NCI-H524 (cell line): ENCODE results near the gene SELL.
"Not testable (repeated sequence)": the region's sequence is repeated elsewhere in the genome, so short reads cannot be mapped to it uniquely, and the experiment has no call there.

Source experiments
- DNase-seq, 2 experiments: peaks; one replicate each; lab custom pipeline; 2025; lab: John Stamatoyannopoulos, UW

Gene SELL

DNA sequence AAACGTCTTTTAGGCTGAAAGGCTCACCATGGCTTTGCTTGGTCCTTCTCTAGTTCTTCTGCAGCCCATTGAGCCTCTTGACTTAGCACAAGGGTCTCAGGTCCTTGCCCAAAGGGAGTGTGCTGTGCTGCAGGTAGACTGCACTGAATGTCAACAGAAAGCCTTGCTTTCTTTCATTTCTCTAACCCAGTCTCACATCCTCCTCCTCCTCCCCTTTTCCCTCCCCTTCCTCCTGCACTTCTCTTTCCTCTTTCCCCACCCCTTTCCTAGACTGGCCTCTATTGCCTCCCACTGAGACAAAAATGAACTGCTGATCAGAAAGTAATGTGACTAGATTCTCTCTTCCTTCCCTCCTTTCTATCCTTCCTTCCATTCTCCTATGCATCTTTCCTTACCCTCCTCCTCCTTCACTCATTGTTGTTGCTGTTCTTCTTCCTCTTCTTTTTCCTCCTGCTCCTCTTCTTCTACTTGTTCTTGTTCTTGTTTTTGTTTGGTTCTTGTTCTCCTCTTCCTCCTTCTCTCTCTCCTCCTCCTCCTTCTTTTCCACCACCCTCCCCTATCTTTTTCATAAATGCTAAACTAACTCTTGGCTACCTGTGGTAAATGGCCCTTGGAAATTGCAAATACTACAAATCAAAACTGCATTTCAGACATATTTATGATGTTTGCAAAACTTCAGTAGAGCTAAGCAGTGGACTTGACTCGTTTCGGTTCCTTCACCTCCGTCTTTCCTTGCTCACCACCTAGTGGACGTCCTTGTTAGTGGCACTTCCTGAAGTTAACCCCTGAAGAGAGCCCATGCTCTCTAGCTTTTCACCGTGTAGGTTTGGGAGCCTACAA, at the start of gene SELL:
Gene SELL, minus strand, starts transcription at position 152 of the 840 bp plus-strand sequence. Its CDS starts 122 bp downstream, at position 30.
- DNase-seq, result peak; percentile 58 to 73

DNA sequence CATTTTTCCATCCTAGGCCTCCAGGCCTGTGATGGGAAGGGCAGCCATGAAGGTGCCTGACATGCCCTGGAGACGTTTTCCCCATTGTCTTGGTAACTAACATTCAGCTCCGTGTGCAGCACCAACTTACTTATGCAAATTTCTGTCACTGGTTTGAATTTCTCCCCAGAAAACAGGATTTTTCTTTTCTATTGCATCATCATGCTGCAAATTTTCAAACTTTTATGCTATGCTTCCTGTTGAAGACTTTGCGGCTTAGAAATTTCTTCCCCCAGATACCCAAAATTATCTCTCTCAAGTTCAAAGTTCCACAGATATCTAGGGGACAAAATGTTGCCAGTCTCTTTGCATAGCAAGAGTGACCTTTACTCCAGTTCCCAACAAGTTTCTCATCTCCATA, 47.6 kb upstream of the SELL start:
- no peak for DNase-seq

DNA sequence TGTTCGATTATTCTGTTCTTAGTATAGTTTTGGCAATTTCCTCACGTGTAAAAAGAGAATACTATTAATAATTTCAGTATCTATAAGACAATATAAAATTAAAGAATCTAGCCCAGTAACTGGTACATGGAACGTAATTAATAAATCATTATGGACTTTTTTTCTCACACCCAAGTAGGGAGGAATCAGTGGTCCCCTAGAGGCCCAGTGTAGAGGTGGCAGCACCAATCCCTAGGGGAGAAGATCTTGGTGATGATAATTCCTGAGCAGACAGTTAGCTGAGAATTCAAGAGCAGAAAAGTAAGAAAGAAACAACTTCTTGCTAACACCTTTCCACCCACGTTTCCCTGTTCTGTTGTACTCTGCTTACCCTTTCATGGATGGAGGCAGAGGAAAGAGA, 42.1 kb upstream of the SELL start:
- no peak for DNase-seq

DNA sequence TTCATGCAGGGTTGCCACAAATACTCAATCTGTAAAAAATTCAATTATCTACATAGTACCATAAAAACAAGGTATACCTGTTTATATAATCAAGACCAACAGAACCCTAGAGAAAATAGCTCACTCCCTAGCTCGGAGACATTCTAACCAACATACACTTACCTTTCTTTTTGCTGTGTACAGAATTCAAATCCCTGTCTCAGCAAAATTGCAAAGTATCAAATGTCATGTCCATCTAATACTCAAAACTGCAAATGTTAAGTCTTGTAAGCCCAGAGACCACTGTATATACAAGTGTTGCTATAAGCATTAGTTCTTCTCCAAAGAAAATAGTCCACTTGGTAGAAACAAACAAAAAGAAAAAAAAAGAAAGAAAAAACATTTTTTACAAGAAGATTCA, 38.6 kb upstream of the SELL start:
- DNase-seq, result no peak

DNA sequence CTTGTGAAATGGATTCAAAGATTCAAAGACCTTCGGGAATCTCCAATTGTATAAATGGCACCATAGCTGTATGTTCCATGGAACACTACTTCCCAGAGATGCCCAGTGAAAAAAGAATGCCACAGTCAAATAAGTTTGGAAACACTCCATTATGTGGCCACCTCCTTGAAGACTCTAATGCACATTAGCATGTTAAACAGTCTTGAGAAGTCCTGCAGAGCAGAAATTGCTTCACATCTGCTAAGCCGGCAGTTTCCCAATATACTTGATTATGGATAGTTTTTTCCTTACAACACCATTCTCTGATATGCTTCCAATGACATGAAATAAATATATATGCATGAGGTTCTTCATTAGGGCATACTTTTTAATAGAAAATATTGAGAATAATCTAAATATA, 35.1 kb upstream of the SELL start:
- DNase-seq, result no peak

DNA sequence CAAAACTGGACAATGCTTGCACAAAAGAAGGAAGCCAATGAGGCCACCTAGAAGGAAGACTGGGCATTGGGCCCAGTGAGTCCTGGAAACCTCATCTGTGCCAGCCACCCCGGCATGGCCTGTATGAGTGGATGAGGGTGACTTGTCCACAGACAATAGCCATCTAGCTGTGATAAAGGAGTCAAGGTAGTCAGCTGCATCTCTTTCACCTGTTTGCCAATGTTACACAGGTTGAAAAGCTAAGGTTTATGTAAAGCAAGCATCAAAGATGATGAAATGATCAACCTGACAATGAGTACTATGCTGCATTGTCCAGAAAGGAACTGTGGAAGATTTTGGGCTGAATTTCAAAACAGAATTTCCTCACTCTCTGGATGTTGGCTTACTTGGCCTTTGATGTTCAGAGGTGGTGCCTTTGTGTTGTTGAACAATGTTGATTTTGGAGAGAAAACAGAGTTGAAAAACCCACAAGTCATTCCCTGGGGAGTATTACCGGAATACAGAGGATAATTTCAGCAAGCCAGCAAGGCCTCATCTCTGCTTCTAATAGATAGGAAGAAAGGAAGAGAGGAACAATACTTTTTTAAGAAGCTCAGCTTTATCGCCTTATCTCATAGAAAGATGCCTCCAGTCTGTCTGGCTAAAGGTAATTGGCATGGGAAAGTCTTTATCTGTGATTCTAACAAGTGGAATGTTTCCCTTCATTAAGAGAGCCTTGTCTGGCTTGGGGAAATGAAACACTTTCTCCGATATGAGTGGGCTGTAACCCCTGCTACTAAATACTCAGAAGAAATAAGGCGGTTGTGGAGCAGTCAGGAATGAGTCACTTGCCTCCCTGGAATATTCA, 33.8 kb upstream of the SELL start:
- DNase-seq, result no peak

DNA sequence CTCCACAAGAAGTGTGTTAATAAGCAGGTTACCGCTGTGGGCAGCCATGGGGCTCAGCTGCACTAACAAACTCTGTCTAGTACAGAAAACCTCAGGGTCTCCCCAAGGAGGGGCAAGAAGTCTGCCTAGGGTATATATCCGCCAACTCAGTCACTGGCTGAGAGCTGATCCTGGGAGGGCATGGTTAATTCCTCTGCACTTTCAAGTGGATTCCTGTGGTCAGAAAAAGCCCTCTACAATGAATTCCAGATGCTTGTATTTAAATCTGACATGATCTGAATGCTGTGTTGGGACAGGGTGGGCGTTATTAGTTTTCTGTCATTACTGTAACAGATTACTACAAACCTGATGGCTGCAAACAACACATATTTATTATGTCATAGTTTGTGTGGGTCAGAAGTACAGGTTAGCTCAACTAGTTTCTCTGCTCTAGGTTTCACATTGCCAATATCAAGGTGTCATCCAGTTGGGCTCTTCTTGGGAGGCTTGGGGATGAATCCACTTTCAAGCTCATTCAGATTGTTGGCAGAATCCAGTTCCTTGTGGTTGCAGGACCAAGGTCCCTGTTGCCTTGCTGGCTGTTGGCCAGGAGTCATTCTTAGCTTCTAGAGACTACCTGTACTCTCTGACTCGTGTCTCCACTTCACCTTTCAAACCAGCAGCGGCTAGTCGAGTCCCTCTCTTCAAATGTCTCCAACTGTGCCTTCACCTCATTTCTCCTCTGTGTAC, 30.4 kb upstream of the SELL start:
- no peak for DNase-seq

DNA sequence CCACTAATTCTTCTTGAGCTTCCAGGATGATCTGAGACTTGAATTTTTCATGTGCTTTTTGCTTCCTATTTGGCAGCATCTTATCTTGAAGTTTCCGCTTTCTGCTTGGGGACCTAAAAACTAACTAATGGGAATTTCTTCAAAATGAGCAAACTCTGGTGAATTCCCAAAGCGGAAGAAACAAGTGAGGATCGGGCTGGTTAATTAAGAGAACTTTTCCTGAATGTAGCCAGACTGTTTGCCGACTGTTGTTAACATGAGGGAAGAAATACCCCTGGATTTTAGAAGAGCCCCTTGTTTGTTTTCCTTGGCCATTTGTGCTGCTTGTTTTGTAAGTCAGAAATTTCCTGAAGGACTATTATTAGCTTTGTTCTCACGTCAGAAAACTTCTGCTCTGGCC, 28.6 kb upstream of the SELL start:
- no peak for DNase-seq

DNA sequence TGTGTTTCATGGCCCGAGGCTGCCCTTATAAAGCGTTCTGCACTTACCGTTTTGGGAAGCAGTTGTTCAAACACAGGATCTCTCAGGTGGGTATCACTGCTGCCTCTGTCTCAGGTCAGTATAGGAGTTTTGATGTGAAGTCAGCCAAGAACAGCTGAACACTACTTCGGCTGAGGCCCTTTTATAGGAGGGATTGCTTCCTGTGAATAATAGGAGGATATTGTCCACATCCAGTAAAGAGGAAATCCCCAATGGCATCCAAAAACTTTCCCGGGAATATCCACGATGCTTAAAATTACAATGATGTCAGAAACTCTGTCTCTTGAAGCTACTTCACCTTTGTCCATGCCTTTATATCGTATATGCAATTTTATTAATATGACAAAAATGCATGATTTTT, 22.5 kb upstream of the SELL start, which contains the start of gene SELE:
Gene SELE, minus strand, starts transcription at position 156 of the 400 bp plus-strand sequence. CDS start 467 bp downstream, outside the sequence.
- no peak for DNase-seq

DNA sequence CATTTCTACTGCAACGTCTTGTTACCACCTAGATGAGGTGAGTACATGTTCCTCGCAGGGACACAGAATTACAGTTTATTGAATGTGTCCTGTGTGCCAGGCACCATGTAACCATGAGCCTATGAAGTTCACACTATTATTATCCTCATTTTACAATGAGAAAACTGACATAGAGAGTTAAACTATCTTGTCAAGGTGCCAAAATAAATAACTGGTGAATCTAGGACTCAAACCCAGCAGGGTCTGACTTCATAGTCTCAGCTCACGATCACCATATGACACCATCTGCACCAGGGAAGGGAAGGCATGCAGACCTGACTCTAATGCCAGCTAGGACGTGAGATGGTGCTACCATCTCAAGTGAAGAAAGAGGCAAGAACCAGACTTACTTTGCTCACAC, 20.0 kb upstream of the SELL start:
- no peak for DNase-seq

DNA sequence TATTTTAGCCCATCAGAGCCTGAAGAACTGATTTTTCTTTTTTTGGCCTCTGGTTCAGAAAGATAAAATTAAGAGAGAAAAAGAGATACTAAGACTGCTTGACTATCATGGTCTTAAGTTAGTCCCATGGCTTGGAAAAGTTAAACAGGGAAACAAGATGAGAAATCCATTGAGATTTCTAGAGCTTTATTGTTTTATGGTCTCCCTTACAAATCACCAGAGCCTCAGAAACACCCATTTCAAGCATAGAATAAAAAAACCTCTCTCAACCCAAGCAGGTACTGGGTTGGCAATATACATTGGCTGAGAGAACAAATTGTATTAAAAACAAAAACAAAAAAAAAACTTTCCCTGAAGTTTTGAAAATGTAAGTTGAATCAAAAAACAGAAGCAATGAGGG, 18.6 kb upstream of the SELL start:
- no peak for DNase-seq

DNA sequence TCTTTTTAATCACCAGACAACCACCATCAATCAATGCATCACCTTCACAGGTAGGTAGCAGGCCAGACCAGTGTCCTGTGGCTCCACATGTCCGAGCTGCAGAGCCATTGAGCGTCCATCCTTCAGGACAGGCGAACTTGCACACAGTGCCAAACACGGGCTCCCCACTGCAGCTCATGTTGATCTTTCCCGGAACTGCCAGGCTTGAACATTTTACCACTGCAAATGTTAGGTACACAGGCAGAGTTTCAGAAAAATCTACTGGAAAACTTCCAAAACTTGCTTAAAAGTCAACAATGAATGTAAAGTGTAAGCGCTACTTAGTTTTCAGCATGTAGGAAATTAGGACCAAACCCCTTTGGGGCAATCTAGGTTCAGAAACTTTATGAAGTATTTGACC, 15.9 kb upstream of the SELL start:
- DNase-seq, result no peak

DNA sequence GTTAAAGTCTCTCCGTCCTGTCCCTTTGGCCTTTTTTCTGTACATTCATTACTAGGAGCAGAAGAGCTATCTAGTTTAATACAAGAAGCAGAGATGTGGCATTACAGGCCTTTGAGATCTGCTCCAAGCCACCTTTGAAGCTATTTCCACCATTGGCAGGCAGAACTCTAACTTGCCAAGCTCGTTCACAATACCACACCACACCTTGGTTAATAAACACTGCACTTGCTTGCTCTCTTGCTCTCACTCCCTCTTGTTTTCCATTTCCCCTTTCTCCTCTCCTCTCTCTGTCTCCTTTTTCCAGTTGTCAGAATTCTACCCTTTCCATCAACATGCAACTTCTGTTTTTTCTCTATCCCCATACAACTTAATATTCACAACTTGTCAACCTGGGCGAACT, 15.4 kb upstream of the SELL start:
- no peak for DNase-seq

DNA sequence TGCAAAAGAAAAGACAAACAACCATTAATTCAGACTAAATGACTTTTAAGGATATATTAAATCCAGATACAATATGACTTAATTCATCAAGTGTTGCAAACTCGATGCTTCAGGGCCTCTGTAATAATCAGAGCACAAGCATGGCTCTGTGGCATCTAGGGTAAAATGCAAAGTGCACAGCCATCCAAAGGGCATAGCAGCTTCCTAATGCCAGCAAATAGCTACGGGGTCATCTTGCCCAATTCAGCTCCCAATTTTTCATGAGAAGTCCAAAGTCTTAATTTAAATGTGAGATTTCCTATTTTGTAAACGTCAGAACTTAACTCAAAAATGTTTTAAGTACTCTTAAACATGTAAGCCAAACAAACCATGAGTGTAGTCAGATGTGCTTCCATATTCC, 14.5 kb upstream of the SELL start:
- DNase-seq, result no peak

DNA sequence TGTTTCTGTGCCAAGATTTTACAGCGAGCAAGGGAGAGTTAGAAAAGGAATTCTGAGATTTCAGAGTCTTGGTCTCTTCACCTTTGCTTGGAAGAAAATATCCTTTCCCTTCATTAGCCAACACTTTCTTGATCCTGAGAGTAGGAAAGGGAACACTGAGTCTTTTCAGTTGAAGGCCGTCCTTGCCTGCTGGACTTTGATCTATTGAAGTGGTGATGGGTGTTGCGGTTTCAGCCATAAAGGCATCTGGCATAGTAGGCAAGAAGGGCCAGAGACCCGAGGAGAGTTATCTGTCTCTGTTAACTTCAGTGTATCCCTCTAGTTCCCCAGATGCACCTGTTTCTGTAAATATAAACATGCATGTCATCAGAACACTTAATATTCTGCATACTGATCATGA, 12.7 kb upstream of the SELL start:
- no peak for DNase-seq

DNA sequence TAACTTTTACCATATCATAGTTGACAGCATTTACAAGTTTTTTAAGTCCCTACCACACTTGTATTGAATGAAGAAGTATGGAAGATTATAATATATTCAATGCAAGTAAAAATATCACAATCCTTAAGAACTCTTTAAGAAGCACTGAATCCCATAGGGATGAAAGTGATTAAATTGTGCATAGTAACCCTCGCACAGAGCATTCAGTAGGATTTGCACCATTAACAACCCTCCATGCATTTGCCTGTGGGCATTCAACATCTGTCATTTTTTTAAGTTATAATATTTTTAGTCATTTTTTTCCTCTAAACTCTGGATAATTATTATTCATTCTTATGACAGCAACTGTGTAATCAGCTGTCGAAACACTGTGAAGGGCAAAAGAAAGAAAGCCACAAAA, 12.3 kb upstream of the SELL start:
- no peak for DNase-seq

DNA sequence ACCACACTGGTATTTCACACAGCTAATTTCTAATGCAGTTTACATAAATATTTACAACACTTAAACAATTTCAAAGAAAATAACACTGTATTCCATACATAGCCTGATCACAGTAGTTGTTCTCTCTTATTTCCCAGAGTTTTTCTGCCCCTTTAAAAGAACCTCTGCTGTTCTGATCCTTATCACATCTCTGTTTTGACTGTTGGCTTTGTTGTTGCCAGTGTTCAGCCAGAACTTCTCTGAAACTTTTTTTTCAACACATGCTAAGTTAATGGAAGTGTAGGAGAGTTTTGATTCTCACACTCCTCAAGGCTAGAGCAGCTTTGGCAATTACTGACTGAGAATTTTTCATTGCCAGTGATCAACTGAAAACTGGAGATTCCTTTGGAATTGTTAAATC, 11.4 kb upstream of the SELL start:
- no peak for DNase-seq

DNA sequence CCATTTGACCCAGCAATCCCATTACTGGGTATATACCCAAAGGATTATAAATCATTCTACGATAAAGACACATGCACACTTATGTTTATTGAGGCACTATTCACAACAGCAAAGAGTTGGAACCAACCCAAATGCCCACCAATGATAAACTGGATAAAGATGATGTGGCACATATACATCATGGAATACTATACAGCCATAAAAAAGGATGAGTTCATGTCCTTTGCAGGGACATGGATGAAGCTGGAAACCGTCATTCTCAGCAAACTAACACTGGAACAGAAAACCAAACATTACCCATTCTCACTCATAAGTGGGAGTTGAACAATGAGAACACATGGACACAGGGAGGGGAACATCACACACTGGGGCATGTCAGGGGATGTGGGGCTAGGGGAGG, 3.7 kb upstream of the SELL start:
- not testable (repeated sequence) for DNase-seq

DNA sequence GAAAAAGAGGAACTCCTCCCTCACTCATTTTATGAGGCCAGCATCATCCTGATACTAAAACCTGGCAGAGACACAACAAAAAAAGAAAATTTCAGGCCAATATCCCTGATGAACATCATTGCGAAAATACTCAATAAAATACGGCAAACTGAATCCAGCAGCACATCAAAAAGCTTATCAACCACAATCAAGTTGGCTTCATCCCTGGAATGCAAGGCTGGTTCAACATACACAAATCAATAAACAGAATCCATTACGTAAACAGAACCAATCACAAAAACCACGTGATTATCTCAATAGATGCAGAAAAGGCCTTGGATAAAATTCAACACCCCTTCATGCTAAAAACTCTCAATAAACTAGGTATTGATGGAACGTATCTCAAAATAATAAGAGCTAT, 1.7 kb upstream of the SELL start:
- DNase-seq, result not testable (repeated sequence)

DNA sequence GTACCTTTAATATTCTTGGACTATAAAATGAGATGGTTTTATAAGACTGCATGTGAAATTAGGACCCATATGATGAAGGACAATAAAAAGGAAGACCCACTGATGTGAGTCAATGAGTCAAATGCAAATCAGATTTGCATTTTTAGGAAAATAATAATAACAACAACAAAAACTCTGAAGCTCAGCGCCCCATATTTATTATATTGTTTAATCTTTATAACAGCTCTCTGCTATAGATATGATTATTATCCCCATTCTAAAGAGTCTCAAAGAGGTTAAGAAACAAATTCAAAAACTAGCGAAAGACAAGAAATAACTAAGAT, 850 bp upstream of the SELL start:
- no peak for DNase-seq

DNA sequence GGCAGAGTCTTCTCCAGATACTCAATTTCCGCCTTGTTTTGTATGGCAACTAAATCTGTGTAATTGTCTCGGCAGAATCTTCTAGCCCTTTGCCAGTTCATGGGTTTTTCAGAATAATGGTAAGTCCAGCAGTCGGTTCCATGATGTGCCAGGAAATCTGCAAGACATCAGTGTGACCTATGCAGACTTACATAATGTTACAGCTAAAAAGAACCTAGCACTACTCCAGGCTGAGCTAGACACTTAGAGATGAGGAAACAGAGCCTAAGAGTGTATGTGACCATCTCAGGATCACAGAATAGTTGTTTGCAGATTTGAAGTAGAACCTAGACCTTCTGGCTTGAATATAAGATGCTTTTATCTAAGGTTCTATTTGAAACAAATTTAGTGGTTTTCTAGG, 2.8 kb downstream of the SELL start:
- no peak for DNase-seq

DNA sequence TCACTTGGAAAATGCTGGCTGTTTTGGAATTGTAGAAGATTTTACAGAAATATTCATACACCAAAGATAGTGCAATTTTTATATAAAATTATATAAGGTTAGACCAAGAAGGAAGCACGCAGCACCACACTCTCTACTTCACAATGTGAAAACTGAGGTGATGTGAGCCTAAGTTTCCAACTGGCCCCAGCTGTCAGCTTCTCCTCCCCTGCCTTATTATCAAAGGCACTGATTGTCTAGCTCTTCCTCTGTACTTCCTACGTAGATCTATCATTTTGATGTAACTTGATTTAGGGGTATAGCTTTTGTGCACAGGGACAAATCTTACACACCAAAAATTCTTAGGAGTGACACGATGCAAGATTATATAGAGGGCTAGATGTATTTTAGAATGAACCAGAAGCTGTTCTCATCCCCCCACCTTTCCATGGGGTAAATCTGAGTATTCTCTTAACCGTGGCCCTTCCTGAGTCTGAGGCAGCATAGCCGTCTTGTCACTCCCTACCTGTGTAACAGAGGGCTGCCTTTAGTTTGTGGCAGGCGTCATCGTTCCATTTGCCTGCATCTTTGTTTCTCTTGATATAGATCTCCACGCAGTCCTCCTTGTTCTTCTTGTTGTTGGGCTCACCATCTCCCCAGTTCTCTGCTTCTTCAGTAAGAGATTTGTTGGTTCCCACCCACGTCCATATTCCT, 3.4 kb downstream of the SELL start:
- no peak for DNase-seq
